ENCODE results near the gene HMX2.

HMX2 gene

GRCh38 chr10:123147635-123148413, at the start of gene HMX2:
HMX2 (plus strand) TSS chr10:123148136; CDS start chr10:123148379, 243 bp downstream.
- Histone ChIP-seq H3K36me3 (ENCODE audit: control insufficient read depth in 2 of 2, insufficient read depth in 2 of 2, low read length in 2 of 2) (no peaks in the 10 kb centered on the region), H3K9me3 (ENCODE audit: control insufficient read depth in 2 of 2, low read length in 2 of 2) (no peaks in the 10 kb centered on the region), H3K4me1 (ENCODE audit: control insufficient read depth, insufficient read depth, low read length) (peaks cover 25% of the 10 kb centered on the region), H3K27me3 (ENCODE audit: control insufficient read depth in 1 of 2, insufficient read depth in 2 of 2, low read length in 2 of 2) (peaks cover 79 to 100% of the 10 kb centered on the region in 2 donors), H3K9ac (ENCODE audit: low read length in 2 of 2) (no peak within 1 kb of the TSS), H3K4me3 (ENCODE audit: low read length in 2 of 2) (no peak within 1 kb of the TSS), H3K27ac (ENCODE audit: low read length) (no peak within 1 kb of the TSS)

- no peaks in the 10 kb centered on the region for H3K4me1 ChIP-seq (ENCODE audit: control insufficient read depth, insufficient read depth, low read length)
- H3K27ac ChIP-seq (ENCODE audit: low read length), result no peak overlapping the region
- H3K36me3 ChIP-seq (ENCODE audit: control insufficient read depth in 2 of 2, insufficient read depth in 2 of 2, low read length in 2 of 2), result no peaks in the 10 kb centered on the region
- H3K9ac ChIP-seq (ENCODE audit: low read length in 2 of 2), result no peak overlapping the region
- H3K27me3 ChIP-seq (ENCODE audit: control insufficient read depth in 1 of 2, insufficient read depth in 2 of 2, low read length in 2 of 2), result peaks cover 5 to 15% of the 10 kb centered on the region in 2 donors
- H3K4me3 ChIP-seq (ENCODE audit: low read length in 2 of 2), result no peak overlapping the region
- no peaks in the 10 kb centered on the region for H3K9me3 ChIP-seq (ENCODE audit: control insufficient read depth in 2 of 2, low read length in 2 of 2)
Observed at GRCh38 chr10:123100030-123100762, 47.7 kb upstream of the HMX2 start.

- Histone ChIP-seq H3K4me3 (ENCODE audit: low read length in 2 of 2) (no peak overlapping the region), H3K27ac (ENCODE audit: low read length) (no peak overlapping the region), H3K36me3 (ENCODE audit: control insufficient read depth in 2 of 2, insufficient read depth in 2 of 2, low read length in 2 of 2) (no peaks in the 10 kb centered on the region), H3K9ac (ENCODE audit: low read length in 2 of 2) (no peak overlapping the region), H3K4me1 (ENCODE audit: control insufficient read depth, insufficient read depth, low read length) (no peaks in the 10 kb centered on the region), H3K27me3 (ENCODE audit: control insufficient read depth in 1 of 2, insufficient read depth in 2 of 2, low read length in 2 of 2) (peaks cover 7 to 13% of the 10 kb centered on the region in 2 donors), H3K9me3 (ENCODE audit: control insufficient read depth in 2 of 2, low read length in 2 of 2) (no peaks in the 10 kb centered on the region)
Observed at GRCh38 chr10:123101872-123102271, 46.1 kb upstream of the HMX2 start.

- Histone ChIP-seq H3K36me3 (ENCODE audit: control insufficient read depth in 2 of 2, insufficient read depth in 2 of 2, low read length in 2 of 2) (no peaks in the 10 kb centered on the region), H3K27ac (ENCODE audit: low read length) (no peak overlapping the region), H3K27me3 (ENCODE audit: control insufficient read depth in 1 of 2, insufficient read depth in 2 of 2, low read length in 2 of 2) (peaks cover 4 to 11% of the 10 kb centered on the region in 2 donors), H3K4me3 (ENCODE audit: low read length in 2 of 2) (no peak overlapping the region), H3K4me1 (ENCODE audit: control insufficient read depth, insufficient read depth, low read length) (no peaks in the 10 kb centered on the region), H3K9ac (ENCODE audit: low read length in 2 of 2) (no peak overlapping the region), H3K9me3 (ENCODE audit: control insufficient read depth in 2 of 2, low read length in 2 of 2) (no peaks in the 10 kb centered on the region)
Observed at GRCh38 chr10:123102673-123103072, 45.3 kb upstream of the HMX2 start.

GRCh38 chr10:123103944-123104343, 44.0 kb upstream of the HMX2 start:
- no peak overlapping the region for H3K4me3 ChIP-seq (ENCODE audit: low read length in 2 of 2)
- H3K4me1 ChIP-seq (ENCODE audit: control insufficient read depth, insufficient read depth, low read length), result no peaks in the 10 kb centered on the region
- H3K9ac ChIP-seq (ENCODE audit: low read length in 2 of 2), result no peak overlapping the region
- no peaks in the 10 kb centered on the region for H3K36me3 ChIP-seq (ENCODE audit: control insufficient read depth in 2 of 2, insufficient read depth in 2 of 2, low read length in 2 of 2)
- no peaks in the 10 kb centered on the region for H3K9me3 ChIP-seq (ENCODE audit: control insufficient read depth in 2 of 2, low read length in 2 of 2)
- H3K27me3 ChIP-seq (ENCODE audit: control insufficient read depth in 1 of 2, insufficient read depth in 2 of 2, low read length in 2 of 2), result peaks cover 4 to 10% of the 10 kb centered on the region in 2 donors
- no peak overlapping the region for H3K27ac ChIP-seq (ENCODE audit: low read length)

GRCh38 chr10:123109466-123109865, 38.5 kb upstream of the HMX2 start:
- H3K4me3 ChIP-seq (ENCODE audit: low read length in 2 of 2), result no peak overlapping the region
- no peak overlapping the region for H3K9ac ChIP-seq (ENCODE audit: low read length in 2 of 2)
- no peaks in the 10 kb centered on the region for H3K9me3 ChIP-seq (ENCODE audit: control insufficient read depth in 2 of 2, low read length in 2 of 2)
- H3K36me3 ChIP-seq (ENCODE audit: control insufficient read depth in 2 of 2, insufficient read depth in 2 of 2, low read length in 2 of 2), result no peaks in the 10 kb centered on the region
- peaks cover 2 to 6% of the 10 kb centered on the region in 2 donors for H3K27me3 ChIP-seq (ENCODE audit: control insufficient read depth in 1 of 2, insufficient read depth in 2 of 2, low read length in 2 of 2)
- no peak overlapping the region for H3K27ac ChIP-seq (ENCODE audit: low read length)
- no peaks in the 10 kb centered on the region for H3K4me1 ChIP-seq (ENCODE audit: control insufficient read depth, insufficient read depth, low read length)

- Histone ChIP-seq H3K9ac (ENCODE audit: low read length in 2 of 2) (no peak overlapping the region), H3K27ac (ENCODE audit: low read length) (no peak overlapping the region), H3K9me3 (ENCODE audit: control insufficient read depth in 2 of 2, low read length in 2 of 2) (no peaks in the 10 kb centered on the region), H3K4me3 (ENCODE audit: low read length in 2 of 2) (no peak overlapping the region), H3K27me3 (ENCODE audit: control insufficient read depth in 1 of 2, insufficient read depth in 2 of 2, low read length in 2 of 2) (peaks cover 21 to 33% of the 10 kb centered on the region in 2 donors), H3K4me1 (ENCODE audit: control insufficient read depth, insufficient read depth, low read length) (no peaks in the 10 kb centered on the region), H3K36me3 (ENCODE audit: control insufficient read depth in 2 of 2, insufficient read depth in 2 of 2, low read length in 2 of 2) (no peaks in the 10 kb centered on the region)
Observed at GRCh38 chr10:123117644-123118417, 30.1 kb upstream of the HMX2 start.

GRCh38 chr10:123119081-123119480, 28.9 kb upstream of the HMX2 start:
- no peaks in the 10 kb centered on the region for H3K4me1 ChIP-seq (ENCODE audit: control insufficient read depth, insufficient read depth, low read length)
- H3K36me3 ChIP-seq (ENCODE audit: control insufficient read depth in 2 of 2, insufficient read depth in 2 of 2, low read length in 2 of 2), result no peaks in the 10 kb centered on the region
- H3K9ac ChIP-seq (ENCODE audit: low read length in 2 of 2), result no peak overlapping the region
- no peak overlapping the region for H3K4me3 ChIP-seq (ENCODE audit: low read length in 2 of 2)
- no peaks in the 10 kb centered on the region for H3K9me3 ChIP-seq (ENCODE audit: control insufficient read depth in 2 of 2, low read length in 2 of 2)
- no peak overlapping the region for H3K27ac ChIP-seq (ENCODE audit: low read length)
- peaks cover 21 to 33% of the 10 kb centered on the region in 2 donors for H3K27me3 ChIP-seq (ENCODE audit: control insufficient read depth in 1 of 2, insufficient read depth in 2 of 2, low read length in 2 of 2)

- no peaks in the 10 kb centered on the region for H3K4me1 ChIP-seq (ENCODE audit: control insufficient read depth, insufficient read depth, low read length)
- peaks cover 0 to 10% of the 10 kb centered on the region in 2 donors for H3K9me3 ChIP-seq (ENCODE audit: control insufficient read depth in 2 of 2, low read length in 2 of 2)
- H3K4me3 ChIP-seq (ENCODE audit: low read length in 2 of 2), result no peak overlapping the region
- no peak overlapping the region for H3K9ac ChIP-seq (ENCODE audit: low read length in 2 of 2)
- H3K36me3 ChIP-seq (ENCODE audit: control insufficient read depth in 2 of 2, insufficient read depth in 2 of 2, low read length in 2 of 2), result no peaks in the 10 kb centered on the region
- no peak overlapping the region for H3K27ac ChIP-seq (ENCODE audit: low read length)
- H3K27me3 ChIP-seq (ENCODE audit: control insufficient read depth in 1 of 2, insufficient read depth in 2 of 2, low read length in 2 of 2), result peaks cover 13 to 28% of the 10 kb centered on the region in 2 donors
Observed at GRCh38 chr10:123126246-123126645, 21.7 kb upstream of the HMX2 start.

GRCh38 chr10:123129618-123130271, 18.2 kb upstream of the HMX2 start:
- Histone ChIP-seq H3K9me3 (ENCODE audit: control insufficient read depth in 2 of 2, low read length in 2 of 2) (peaks cover 0 to 10% of the 10 kb centered on the region in 2 donors), H3K27ac (ENCODE audit: low read length) (no peak overlapping the region), H3K4me1 (ENCODE audit: control insufficient read depth, insufficient read depth, low read length) (peaks cover 14% of the 10 kb centered on the region), H3K4me3 (ENCODE audit: low read length in 2 of 2) (no peak overlapping the region), H3K36me3 (ENCODE audit: control insufficient read depth in 2 of 2, insufficient read depth in 2 of 2, low read length in 2 of 2) (no peaks in the 10 kb centered on the region), H3K27me3 (ENCODE audit: control insufficient read depth in 1 of 2, insufficient read depth in 2 of 2, low read length in 2 of 2) (peaks cover 48 to 59% of the 10 kb centered on the region in 2 donors), H3K9ac (ENCODE audit: low read length in 2 of 2) (no peak overlapping the region)
